Chondrocyte (in vitro differentiated cells): Measurements from ENCODE around the gene SLC36A2. TPM values are rescaled to one million over a fixed set of nuclear protein-coding genes. Genes with fewer than 3 reads are reported as not detected.

Experiments
- DNase-seq: peaks from one replicate; pipeline ENCODE4 v3.0.0; 2021; ENCODE audit warnings: mixed read lengths, low spot score
- H3K27ac Mint-ChIP-seq: one replicate; pipeline ENCODE4 v1.8.0; 2021; ENCODE audit warnings: mild to moderate bottlenecking, moderate library complexity, mixed read lengths; ENCODE audit not compliant: unreplicated experiment
- H3K27me3 Mint-ChIP-seq: 2 replicates; pipeline ENCODE4 v1.8.0; 2021; ENCODE audit warnings: low read depth, mixed read lengths
- H3K36me3 Mint-ChIP-seq: 2 replicates; pipeline ENCODE4 v1.8.0; 2021; ENCODE audit warnings: low read depth, mixed read lengths
- H3K4me1 Mint-ChIP-seq: 2 replicates; pipeline ENCODE4 v1.8.0; 2021; ENCODE audit warnings: low read depth, mild to moderate bottlenecking, mixed read lengths
- H3K4me3 Mint-ChIP-seq: one replicate; pipeline ENCODE4 v1.8.0; 2021; ENCODE audit warnings: mild to moderate bottlenecking, moderate library complexity, mixed read lengths; ENCODE audit not compliant: unreplicated experiment
- H3K9me3 Mint-ChIP-seq: 2 replicates; pipeline ENCODE4 v1.8.0; 2021; ENCODE audit warnings: low read depth, mixed read lengths
- total RNA-seq: library from RNA; stranded (reverse); gene quantifications from 3 replicates; pipeline ENCODE4 v1.2.1, GENCODE V29; 2021
- TF ChIP-seq, protein P1 (sequence below): fragments of 200-600 bp; sonication (generic); IDR thresholded peaks from 2 replicates; pipeline ENCODE4 v1.5.0; 2021; ENCODE audit warnings: antibody characterized with exemption, mild to moderate bottlenecking, moderate library complexity

The SLC36A2 gene
- total RNA-seq, 1 donor from 2014 or later, result not detected

DNA sequence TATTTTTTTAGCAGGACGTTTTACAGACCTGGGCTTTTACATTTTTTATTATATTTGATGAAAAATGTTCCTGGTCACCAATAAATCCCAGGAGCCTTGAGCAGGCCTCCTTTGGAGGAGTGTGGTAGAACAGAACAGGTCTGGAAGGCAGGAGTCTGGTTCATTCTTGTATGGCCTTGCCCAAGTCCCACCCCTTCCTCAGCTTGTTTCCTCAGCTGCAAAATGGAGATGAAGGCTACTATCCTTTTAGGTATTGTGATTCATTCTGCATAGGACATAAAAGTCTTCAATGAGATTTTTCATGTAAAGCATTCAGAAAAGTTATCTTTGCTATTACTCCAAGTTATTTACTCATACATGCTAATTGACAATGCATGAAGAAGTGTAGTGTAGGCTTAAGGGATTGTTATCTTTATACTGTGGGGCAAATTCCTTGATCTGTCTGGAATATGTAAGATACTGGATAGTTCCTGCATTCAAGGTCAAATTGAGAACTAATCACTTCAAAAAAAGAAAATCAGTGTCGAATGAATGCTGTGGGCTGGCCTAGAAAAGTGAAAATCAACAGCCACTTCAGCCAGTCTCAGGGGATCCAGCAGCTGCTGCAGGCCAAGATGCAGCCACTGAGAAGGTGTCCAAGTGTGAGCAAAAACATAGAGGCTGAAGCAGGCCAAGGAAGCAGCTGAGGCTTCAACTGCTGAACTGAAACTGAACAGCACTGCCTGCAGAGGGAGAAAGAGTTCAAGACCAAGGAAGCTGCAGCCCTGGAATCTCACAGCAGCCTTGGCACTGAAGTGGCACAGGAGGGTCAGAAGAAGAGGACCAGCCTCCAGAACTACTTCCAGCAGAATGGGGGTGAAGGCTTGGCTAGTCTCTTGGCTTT is 28.3 kb downstream of the SLC36A2 start:
- no peak for DNase-seq
- Mint-ChIP-seq H3K9me3 (no peaks in the 10 kb centered on the region), H3K4me3 (no peak overlapping the region), H3K4me1 (no peaks in the 10 kb centered on the region), H3K27ac (no peak overlapping the region), H3K36me3 (no peaks in the 10 kb centered on the region), H3K27me3 (peaks cover 16% of the 10 kb centered on the region)
- TF ChIP-seq, protein P1, sequence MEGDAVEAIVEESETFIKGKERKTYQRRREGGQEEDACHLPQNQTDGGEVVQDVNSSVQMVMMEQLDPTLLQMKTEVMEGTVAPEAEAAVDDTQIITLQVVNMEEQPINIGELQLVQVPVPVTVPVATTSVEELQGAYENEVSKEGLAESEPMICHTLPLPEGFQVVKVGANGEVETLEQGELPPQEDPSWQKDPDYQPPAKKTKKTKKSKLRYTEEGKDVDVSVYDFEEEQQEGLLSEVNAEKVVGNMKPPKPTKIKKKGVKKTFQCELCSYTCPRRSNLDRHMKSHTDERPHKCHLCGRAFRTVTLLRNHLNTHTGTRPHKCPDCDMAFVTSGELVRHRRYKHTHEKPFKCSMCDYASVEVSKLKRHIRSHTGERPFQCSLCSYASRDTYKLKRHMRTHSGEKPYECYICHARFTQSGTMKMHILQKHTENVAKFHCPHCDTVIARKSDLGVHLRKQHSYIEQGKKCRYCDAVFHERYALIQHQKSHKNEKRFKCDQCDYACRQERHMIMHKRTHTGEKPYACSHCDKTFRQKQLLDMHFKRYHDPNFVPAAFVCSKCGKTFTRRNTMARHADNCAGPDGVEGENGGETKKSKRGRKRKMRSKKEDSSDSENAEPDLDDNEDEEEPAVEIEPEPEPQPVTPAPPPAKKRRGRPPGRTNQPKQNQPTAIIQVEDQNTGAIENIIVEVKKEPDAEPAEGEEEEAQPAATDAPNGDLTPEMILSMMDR, result peak; percentile 58

DNA sequence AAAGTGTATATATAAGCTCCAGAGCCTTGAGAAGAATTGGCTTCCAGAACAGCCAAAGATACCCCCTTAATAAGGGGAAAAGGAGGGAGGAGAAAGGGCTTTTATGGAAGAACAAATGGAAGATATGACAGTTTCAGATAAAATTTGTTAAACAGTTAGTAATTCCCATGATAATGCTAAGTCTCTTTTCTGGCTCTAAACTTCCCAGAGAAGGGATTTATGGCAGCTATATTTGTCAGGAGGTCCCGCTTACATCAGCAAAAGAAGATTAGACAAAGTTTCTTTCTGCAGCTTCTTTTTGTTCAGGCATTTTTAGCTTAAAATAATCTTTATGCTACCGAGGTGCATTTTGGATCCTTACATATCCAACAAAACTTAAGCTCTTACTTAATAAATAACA is 29.5 kb downstream of the SLC36A2 start:
- no peaks in the 10 kb centered on the region for H3K4me1 Mint-ChIP-seq
- H3K27me3 Mint-ChIP-seq, result peaks cover 21% of the 10 kb centered on the region
- H3K36me3 Mint-ChIP-seq, result no peaks in the 10 kb centered on the region
- TF ChIP-seq, protein P1, result no peak
- no peak overlapping the region for H3K4me3 Mint-ChIP-seq
- H3K9me3 Mint-ChIP-seq, result no peaks in the 10 kb centered on the region
- no peak overlapping the region for H3K27ac Mint-ChIP-seq
- DNase-seq, result no peak

DNA sequence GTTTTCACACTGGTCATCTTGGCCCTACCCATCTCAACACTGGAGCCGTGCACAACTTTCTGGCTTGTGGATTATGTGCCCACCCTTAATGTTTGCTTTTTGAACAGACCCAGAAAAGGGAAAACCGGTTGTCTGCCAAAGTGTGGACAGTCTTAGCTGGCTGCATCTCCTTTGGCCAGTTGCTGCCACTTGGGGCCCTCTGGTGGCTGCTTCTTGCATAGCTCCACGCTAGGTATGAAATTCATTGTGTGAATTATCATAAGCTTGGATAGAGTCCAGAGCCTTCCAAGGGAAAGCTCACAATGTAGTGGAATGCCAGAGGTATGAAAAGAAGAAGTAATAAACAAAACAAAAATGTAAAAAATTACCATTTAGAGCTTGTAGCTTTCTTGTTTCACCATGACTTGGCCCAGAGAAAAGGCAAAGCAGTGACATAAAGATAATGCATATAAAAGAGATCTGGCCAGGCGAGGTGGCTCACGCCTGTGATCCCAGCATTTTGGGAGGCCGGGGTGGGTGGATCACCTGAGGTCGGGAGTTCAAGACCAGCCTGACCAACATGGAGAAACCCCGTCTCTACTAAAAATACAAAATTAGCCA is 31.3 kb downstream of the SLC36A2 start:
- TF ChIP-seq, protein P1, result peak; percentile 85
- H3K9me3 Mint-ChIP-seq, result peaks cover 4% of the 10 kb centered on the region
- no peaks in the 10 kb centered on the region for H3K36me3 Mint-ChIP-seq
- no peak for DNase-seq
- H3K4me1 Mint-ChIP-seq, result no peaks in the 10 kb centered on the region
- no peak overlapping the region for H3K4me3 Mint-ChIP-seq
- H3K27me3 Mint-ChIP-seq, result peaks cover 18% of the 10 kb centered on the region
- H3K27ac Mint-ChIP-seq, result no peak overlapping the region

DNA sequence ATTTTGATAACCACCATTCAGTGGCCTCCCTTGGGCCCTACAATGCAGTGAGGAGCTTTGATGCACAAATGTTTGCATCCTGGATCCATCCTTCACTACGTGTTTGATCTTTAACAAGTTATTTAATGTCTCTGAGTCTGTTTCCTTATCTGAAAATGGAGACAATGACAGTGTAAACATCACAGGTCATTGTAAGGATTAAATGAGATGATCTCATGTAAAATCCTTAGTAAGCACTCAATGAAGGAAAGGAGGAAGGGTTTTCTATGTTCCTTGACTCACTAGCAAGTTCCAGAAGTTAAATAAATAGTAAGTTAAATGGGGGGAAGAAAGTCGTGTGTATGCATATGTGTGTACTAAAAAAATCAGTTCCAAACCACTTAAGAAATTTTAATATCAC is 34.0 kb downstream of the SLC36A2 start:
- Mint-ChIP-seq H3K4me3 (no peak overlapping the region), H3K9me3 (peaks cover 13% of the 10 kb centered on the region), H3K27me3 (peaks cover 24% of the 10 kb centered on the region), H3K4me1 (no peaks in the 10 kb centered on the region), H3K27ac (no peak overlapping the region), H3K36me3 (no peaks in the 10 kb centered on the region)
- DNase-seq, result no peak
- TF ChIP-seq, protein P1, result no peak

DNA sequence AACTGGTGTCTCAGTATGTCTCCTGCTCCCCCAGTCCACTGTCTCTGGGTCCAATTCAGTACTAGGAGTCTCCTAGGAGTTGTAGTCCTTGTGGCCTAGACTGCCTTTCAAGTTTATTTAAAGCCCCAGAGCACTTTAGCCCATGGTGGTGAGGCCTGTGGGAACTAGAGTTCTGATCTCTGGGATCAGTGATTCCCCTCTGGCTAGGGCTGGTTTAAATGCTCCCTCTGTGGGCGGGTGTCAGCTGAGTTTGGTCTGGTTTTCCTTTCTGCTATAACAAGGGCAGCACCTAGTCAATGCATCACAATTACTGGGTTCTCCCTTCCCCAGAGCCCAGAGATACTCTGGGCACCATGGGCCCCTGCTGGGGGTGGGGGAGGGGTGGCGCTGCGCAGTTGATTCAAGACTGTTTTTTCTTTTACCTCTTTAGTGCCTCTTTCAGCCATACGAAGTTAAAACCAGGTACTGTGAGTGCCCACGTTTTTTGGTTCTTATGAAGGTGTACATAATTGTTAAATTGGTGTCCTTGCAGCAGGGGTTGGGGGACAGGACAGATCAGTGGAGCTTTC is 34.5 kb downstream of the SLC36A2 start:
- peaks cover 13% of the 10 kb centered on the region for H3K9me3 Mint-ChIP-seq
- no peak overlapping the region for H3K27ac Mint-ChIP-seq
- H3K27me3 Mint-ChIP-seq, result peaks cover 25% of the 10 kb centered on the region
- no peaks in the 10 kb centered on the region for H3K36me3 Mint-ChIP-seq
- no peak for DNase-seq
- no peaks in the 10 kb centered on the region for H3K4me1 Mint-ChIP-seq
- no peak overlapping the region for H3K4me3 Mint-ChIP-seq
- TF ChIP-seq, protein P1, result no peak
